Measurements from ENCODE around the gene PLD4. TPM values are rescaled to one million over a fixed set of nuclear protein-coding genes. Genes with fewer than 3 reads are reported as not detected.

PLD4 gene
- total RNA-seq, 2 donors from 2014 or later = not detected

- H3K27ac ChIP-seq (ENCODE audit: low read depth, low read length) = no peak overlapping the region
- H3K4me1 ChIP-seq (ENCODE audit: control insufficient read depth, insufficient read depth, low read length) = no peaks in the 10 kb centered on the region
- 62 to 69% methylated on average over 15 to 23 of the region's 23 CpGs for WGBS, 2 experiments (ENCODE audit: insufficient coverage in 1 of 2, insufficient read length in 1 of 2)
- no peak overlapping the region for H3K4me3 ChIP-seq (ENCODE audit: low read length)
- H3K36me3 ChIP-seq (ENCODE audit: control insufficient read depth, insufficient read depth, low read length) = no peaks in the 10 kb centered on the region
- no peaks in the 10 kb centered on the region for H3K36me3 Mint-ChIP-seq (ENCODE audit: low read depth)
- H3K27me3 Mint-ChIP-seq (ENCODE audit: insufficient read depth) = peaks cover 23% of the 10 kb centered on the region
- H3K9me3 ChIP-seq (ENCODE audit: control insufficient read depth, low read length) = no peaks in the 10 kb centered on the region
- peaks cover 19% of the 10 kb centered on the region for H3K27me3 ChIP-seq (ENCODE audit: control insufficient read depth, insufficient read depth, low read length, poor library complexity, severe bottlenecking)
- peaks cover 3% of the 10 kb centered on the region for H3K4me1 Mint-ChIP-seq
- DNase-seq = peak; percentile 78
- TF ChIP-seq, protein P1, sequence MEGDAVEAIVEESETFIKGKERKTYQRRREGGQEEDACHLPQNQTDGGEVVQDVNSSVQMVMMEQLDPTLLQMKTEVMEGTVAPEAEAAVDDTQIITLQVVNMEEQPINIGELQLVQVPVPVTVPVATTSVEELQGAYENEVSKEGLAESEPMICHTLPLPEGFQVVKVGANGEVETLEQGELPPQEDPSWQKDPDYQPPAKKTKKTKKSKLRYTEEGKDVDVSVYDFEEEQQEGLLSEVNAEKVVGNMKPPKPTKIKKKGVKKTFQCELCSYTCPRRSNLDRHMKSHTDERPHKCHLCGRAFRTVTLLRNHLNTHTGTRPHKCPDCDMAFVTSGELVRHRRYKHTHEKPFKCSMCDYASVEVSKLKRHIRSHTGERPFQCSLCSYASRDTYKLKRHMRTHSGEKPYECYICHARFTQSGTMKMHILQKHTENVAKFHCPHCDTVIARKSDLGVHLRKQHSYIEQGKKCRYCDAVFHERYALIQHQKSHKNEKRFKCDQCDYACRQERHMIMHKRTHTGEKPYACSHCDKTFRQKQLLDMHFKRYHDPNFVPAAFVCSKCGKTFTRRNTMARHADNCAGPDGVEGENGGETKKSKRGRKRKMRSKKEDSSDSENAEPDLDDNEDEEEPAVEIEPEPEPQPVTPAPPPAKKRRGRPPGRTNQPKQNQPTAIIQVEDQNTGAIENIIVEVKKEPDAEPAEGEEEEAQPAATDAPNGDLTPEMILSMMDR (conservative IDR thresholded peaks at IDR 0.05) = no peak
- H3K9me3 Mint-ChIP-seq = no peaks in the 10 kb centered on the region
- H3K27ac Mint-ChIP-seq = no peak overlapping the region
- no peak overlapping the region for H3K9ac ChIP-seq (ENCODE audit: extremely low read depth, low read length, poor library complexity, severe bottlenecking)
- H3K4me3 Mint-ChIP-seq = no peak overlapping the region
These were observed 48.9 kb downstream of the PLD4 start for GRCh38 chr14:104973385-104974145.

- Mint-ChIP-seq H3K36me3 (ENCODE audit: low read depth) (no peaks in the 10 kb centered on the region), H3K4me3 (no peak overlapping the region), H3K4me1 (peaks cover 3% of the 10 kb centered on the region), H3K27me3 (ENCODE audit: insufficient read depth) (peaks cover 29% of the 10 kb centered on the region), H3K9me3 (no peaks in the 10 kb centered on the region), H3K27ac (no peak overlapping the region)
- peak; percentile 47 for DNase-seq
- Histone ChIP-seq H3K36me3 (ENCODE audit: control insufficient read depth, insufficient read depth, low read length) (no peaks in the 10 kb centered on the region), H3K4me3 (ENCODE audit: low read length) (no peak overlapping the region), H3K27me3 (ENCODE audit: control insufficient read depth, insufficient read depth, low read length, poor library complexity, severe bottlenecking) (peaks cover 25% of the 10 kb centered on the region), H3K4me1 (ENCODE audit: control insufficient read depth, insufficient read depth, low read length) (no peaks in the 10 kb centered on the region), H3K9ac (ENCODE audit: extremely low read depth, low read length, poor library complexity, severe bottlenecking) (no peak overlapping the region), H3K27ac (ENCODE audit: low read depth, low read length) (no peak overlapping the region), H3K9me3 (ENCODE audit: control insufficient read depth, low read length) (no peaks in the 10 kb centered on the region)
- WGBS, 2 experiments (ENCODE audit: insufficient coverage in 1 of 2, insufficient read length in 1 of 2) = 91 to 93% methylated on average over 6 to 13 of the region's 13 CpGs
- TF ChIP-seq, protein P1 (conservative IDR thresholded peaks at IDR 0.05) = no peak
These were observed 49.5 kb downstream of the PLD4 start for GRCh38 chr14:104974146-104974541.

DNA sequence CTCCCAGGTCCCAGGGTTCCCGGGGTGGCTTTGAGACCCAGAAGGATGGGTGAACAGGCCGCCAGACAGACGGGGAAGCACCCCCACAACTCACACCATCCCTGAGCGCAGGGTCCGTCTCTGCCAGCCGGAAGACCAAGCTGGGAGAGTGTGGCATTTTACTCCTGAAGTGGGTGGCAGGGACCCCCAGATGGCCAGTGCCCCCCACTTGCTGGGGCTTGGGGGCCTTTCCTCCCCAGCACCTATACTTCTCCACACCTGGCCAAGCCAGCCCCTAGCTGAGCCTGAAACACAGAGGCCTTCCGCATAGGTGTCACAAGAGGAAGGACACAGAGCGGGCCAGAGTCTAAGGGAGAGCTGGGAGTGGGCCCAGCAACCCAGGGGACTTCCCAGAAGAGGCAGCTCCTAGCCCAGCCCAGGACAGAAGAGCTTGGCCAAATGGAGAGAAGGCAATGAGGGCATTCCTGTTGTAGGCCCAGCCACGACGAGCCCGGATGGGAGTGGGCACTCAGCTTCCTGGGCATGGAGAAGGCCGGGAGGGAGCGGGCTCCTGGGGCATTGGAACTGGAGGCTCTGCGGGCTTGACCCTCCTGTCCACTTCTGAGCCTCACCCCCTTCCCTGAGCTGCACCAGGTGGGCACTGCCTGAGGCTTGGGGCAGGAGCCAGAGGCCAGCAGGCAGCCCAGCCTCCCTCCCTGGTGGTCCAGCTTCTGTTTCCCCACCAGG lies 50.1 kb downstream of the PLD4 start:
- no peak overlapping the region for H3K27ac ChIP-seq (ENCODE audit: low read depth, low read length)
- H3K36me3 ChIP-seq (ENCODE audit: control insufficient read depth, insufficient read depth, low read length) = no peaks in the 10 kb centered on the region
- H3K4me3 Mint-ChIP-seq = no peak overlapping the region
- H3K27me3 ChIP-seq (ENCODE audit: control insufficient read depth, insufficient read depth, low read length, poor library complexity, severe bottlenecking) = peaks cover 31% of the 10 kb centered on the region
- H3K27ac Mint-ChIP-seq = no peak overlapping the region
- DNase-seq = peak; percentile 45
- H3K4me1 ChIP-seq (ENCODE audit: control insufficient read depth, insufficient read depth, low read length) = no peaks in the 10 kb centered on the region
- peaks cover 36% of the 10 kb centered on the region for H3K27me3 Mint-ChIP-seq (ENCODE audit: insufficient read depth)
- peaks cover 3% of the 10 kb centered on the region for H3K4me1 Mint-ChIP-seq
- no peaks in the 10 kb centered on the region for H3K9me3 ChIP-seq (ENCODE audit: control insufficient read depth, low read length)
- H3K36me3 Mint-ChIP-seq (ENCODE audit: low read depth) = no peaks in the 10 kb centered on the region
- H3K9ac ChIP-seq (ENCODE audit: extremely low read depth, low read length, poor library complexity, severe bottlenecking) = no peak overlapping the region
- H3K9me3 Mint-ChIP-seq = no peaks in the 10 kb centered on the region
- TF ChIP-seq, protein P1 (conservative IDR thresholded peaks at IDR 0.05) = no peak
- WGBS, 2 experiments (ENCODE audit: insufficient coverage in 1 of 2, insufficient read length in 1 of 2) = 93 to 94% methylated on average over 7 to 14 of the region's 14 CpGs
- H3K4me3 ChIP-seq (ENCODE audit: low read length) = no peak overlapping the region
